Endometrial microvascular endothelial cells (primary cell): ENCODE results near the gene FOXF1. TPM values are rescaled to one million over a fixed set of nuclear protein-coding genes. Genes with fewer than 3 reads are reported as not detected.

Source experiments
- in situ Hi-C: cut with HindIII; loops from 2 replicates; pipeline ENCODE4 v1.10.0; 2017; ENCODE audit warnings: low sequenced_read_pairs, low pct_unique_long_range_greater_than_20kb; ENCODE audit errors: inconsistent ontology term
- total RNA-seq: library from RNA; depleted of rRNA; stranded (reverse); fragments of >200 nt; gene quantifications from one replicate; pipeline ENCODE4 v1.2.3, GENCODE V29; 2015; ENCODE audit errors: inconsistent ontology term

Gene FOXF1
- total RNA-seq = 20.8 TPM

DNA sequence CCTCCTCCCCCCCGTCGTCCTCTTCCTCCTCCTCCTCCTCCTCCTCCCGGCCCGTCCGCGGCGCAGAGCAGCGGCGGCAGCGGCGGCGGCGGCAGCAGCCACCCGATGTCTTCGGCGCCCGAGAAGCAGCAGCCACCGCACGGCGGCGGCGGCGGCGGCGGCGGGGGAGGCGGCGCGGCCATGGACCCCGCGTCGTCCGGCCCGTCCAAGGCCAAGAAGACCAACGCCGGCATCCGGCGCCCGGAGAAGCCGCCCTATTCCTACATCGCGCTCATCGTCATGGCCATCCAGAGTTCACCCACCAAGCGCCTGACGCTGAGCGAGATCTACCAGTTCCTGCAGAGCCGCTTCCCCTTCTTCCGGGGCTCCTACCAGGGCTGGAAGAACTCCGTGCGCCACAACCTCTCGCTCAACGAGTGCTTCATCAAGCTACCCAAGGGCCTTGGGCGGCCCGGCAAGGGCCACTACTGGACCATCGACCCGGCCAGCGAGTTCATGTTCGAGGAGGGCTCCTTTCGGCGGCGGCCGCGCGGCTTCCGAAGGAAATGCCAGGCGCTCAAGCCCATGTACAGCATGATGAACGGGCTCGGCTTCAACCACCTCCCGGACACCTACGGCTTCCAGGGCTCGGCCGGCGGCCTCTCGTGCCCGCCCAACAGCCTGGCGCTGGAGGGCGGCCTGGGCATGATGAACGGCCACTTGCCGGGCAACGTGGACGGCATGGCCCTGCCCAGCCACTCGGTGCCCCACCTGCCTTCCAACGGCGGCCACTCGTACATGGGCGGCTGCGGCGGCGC is at the start of gene FOXF1:
FOXF1 (plus strand) TSS at position 63 of the 797 bp plus-strand sequence; CDS start at position 106, 43 bp downstream.
- in situ Hi-C loops = loop anchor here (10.0 kb wide), 2 partner anchors 166 to 436 kb away; no protein-coding TSS in a partner anchor

DNA sequence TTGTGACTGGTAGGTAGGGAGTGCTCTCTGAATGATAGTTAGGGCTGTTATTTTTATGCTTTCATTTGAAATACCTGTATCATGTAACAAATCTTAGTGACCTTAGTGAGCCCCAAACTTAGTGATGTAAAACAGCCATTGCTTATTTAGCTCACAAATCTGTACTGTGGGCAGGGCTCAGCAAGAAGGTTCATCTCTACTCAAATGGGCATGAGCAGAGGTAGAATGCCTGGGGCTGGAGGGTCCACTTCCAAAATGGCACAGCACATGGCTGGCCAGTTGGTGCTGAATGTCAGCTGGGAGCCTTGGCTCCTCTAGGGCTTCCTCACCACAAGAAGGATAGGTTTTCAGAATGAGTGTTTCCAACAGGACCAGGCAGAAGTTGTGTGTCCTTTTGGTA is 49.3 kb upstream of the FOXF1 start:
- in situ Hi-C loops = no loop called here

DNA sequence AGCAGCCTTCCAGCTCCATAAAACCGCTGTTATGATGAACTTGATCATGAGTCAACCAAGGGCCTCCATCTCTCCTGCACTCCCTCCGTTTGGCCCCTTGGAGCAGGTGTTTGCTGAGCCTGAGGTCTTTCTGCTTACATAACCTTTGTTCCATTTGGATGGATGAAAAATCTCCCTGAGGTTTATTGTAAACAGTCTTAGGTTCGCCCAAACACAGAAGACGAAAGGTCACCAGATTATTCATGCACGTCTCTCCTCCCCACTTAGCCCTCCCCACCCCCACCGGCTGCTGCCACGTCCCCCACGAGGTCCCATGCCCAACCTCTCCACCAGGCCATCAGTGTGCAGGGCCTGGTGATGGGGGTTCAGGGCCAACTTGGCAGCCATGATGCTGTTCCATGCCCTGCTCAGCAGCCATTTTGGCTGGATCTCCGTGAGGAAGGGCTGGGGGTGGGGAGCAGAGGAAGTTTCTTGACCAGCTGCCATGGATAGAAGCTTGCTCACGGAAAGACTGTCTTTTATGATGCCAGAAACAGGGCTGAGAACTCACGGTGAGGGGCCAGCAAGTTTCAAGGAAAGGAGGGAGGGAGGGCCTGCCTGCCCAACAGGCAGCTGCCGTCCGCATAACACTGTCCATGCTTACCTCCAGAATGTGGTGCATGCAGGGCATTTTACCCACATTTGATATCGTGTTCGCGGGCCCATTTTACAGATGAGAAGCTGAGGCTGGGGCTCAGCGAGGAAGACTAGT is 47.8 kb upstream of the FOXF1 start:
- in situ Hi-C loops = no loop called here

DNA sequence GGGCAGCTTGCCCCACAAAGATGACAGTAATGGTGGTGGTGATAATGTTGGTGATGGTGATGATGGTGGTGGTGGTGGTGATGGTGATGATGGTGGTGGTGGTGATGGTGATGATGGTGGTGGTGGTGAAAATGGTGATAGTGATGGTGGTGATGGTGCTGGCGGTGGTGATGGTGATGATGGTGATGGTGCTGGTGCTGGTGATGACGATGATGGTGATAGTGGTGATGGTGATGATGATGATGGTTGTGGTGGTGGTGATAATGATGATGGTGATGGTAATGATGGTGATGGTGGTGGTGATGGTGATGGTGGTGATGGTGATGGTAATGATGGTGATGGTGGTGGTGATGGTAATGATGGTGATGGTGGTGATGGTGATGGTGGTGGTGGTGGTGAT is 46.3 kb upstream of the FOXF1 start:
- in situ Hi-C loops = no loop called here

DNA sequence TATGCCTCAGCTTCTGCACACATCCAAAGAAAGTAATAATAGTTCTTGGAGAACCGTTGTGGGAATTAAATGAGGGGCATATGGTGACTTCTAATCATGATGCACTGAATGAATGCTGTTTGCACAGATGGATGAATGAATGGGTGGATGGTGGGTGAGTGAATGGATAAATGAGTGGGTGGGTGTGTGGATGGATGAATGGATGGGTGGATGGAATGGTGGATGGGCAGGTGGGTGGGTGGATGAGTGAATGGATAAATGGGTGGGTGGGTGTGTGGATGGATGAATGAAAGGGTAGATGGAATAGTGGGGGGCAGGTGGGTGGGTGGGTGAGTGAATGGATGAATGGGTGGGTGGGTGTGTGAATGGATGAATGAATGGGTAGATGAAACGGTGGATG is 44.9 kb upstream of the FOXF1 start:
- in situ Hi-C loops = no loop called here

DNA sequence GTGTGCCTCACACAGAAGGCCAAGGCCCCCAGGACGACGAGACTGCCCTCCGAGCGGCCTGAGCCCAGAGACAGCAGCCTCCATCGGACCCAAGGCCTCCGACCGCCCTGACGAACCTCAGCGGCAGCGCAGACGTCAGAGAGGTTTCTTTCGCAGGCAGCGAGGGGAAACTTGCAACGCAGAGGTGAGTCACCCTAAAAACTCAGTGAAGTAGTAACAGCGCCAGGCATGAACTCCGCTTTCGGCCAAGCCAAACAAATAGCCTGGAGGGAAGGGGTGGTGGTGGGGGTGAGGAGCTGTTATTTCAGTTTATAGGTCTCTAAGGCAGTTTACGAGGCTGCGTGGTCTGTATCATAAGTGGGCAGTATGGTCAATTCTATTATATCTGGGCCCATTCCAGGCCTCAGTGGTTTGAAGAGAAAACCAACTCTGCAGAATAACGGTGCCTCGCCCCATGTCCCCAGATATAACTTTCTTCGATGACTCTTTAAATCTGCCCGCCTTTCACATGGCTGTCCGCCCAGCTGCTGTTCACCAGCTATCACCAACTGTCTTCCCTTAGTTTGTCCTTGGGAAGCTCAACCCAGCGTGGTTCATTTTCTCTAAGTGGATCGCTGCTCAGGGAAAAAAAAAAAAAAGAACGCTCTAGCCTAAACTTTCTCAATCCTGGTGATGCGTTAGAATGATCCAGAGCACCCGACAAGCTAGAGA is 43.5 kb upstream of the FOXF1 start:
- in situ Hi-C loops = no loop called here

DNA sequence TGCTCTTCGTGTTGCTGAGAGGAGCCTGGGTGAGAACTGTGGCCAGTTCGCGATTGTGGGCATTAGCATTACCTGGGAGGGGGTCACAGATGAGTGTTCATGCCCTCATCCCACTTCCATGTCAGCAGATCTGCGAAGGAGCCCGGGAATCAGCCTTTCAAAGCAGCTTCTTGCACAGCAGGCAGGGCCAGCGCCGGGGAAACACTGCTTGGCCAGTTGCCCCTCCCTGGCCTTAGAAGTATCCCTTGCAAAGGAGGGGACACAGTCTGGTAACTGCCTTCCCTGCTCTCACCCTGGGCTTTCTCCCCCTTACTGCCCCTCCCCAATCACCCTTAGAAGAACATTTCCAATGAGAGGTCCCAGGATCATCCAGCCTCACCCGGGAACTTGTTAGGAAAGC is 42.8 kb upstream of the FOXF1 start:
- in situ Hi-C loops = no loop called here

DNA sequence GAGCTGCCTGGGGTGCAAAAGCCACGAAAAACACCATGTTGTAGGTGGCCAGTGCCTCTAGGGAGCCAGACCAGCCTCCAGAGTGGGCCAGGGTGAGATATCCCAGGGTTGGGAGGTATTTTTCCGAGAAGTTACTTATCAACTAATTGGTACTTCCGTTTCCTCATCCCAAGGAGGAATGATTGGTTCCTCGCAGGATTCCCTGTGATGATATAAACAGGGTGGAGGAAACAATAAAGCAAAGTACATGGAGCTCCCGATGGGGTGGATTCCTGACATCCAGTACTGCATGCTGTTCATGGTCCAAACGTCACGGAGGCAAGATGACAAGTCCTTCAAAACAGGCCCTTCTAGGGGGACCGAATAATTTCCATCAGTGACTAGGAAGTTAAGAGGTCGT is 39.4 kb upstream of the FOXF1 start:
- in situ Hi-C loops = no loop called here

DNA sequence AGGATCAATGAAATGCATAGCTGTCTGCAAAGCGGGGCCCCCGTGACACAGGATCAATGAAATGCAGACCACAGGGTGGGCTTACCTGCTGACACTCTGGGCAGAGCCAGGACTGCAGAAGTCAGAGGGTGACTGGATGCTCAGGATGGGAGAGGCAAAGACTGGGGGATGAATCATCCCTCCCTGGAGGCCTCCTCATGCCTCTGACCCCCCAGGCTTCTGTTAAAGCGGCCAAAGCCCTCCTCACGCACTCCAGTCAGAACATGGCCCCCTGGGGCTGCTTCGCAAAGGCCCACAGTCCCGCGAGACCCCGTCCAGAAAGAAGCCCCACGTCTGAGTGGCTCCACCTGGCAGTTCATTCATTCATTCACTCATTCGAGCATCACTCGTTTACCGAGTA is 38.4 kb upstream of the FOXF1 start:
- in situ Hi-C loops = no loop called here

DNA sequence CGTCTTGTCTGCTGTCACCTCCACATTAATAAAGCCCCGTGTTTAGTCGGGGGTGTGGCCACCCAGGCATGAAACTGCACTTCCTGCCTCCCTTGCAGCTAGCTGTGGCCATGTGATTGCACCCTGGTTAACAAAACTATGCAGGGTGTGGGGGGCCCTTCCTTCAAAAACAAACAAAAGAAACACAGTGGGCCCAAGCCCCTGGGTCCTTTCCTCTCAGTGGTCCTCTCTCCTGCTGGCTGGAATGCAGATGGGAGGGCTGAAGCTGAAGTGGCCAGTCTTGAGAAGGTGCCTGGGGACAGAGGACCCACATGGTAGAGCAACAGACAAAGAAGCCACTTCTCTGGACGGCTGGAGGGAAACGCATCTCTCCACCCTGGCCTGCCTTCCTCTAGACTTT is 38.0 kb upstream of the FOXF1 start:
- in situ Hi-C loops = no loop called here

DNA sequence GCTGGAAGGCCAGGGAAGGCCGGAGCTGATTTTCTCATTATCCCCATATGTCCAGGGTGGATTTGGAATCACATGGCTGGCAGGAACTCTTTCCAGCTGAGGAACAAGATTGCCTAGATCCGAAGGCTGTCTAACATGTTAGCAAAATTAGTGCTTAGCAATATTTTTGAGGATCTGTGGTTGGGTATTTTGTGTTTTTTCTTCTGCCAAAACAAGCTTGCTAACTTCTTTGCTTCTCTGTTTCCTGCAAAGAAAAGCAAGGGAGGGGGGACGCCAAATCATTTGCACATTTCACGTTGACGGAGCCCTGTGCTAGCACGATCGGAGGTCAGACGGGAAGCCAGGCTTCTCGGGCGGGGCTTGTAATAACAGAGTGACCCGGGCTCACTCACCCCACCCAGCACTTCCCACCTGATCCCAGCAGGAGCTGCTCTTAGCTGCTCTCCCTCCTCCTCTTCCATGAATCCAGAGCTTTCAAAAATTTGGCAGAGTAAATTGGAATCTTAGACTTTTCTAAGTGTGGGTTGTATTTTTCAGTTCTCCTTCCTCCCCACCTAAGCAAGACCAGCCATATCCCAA is 33.3 kb upstream of the FOXF1 start:
- in situ Hi-C loops = no loop called here

DNA sequence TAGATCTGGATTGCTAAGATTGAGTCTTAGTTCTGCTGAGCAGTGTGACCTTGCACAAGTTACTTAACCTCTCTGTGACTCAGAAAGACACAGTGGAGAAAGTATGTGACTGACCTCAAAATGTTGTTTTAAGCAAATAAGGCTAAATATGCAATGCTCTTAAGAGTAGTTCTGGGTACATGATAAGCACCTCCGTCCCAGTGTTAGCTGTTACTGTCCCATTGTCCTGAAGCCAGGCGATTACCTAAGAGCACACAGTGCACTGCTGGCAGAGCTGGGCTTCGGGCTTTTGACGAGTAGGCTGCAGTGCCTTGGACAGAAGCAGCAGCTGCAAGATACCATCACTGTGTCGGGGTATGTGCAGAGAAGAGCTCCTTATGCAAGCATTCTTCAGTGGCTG is 32.7 kb upstream of the FOXF1 start:
- in situ Hi-C loops = no loop called here

DNA sequence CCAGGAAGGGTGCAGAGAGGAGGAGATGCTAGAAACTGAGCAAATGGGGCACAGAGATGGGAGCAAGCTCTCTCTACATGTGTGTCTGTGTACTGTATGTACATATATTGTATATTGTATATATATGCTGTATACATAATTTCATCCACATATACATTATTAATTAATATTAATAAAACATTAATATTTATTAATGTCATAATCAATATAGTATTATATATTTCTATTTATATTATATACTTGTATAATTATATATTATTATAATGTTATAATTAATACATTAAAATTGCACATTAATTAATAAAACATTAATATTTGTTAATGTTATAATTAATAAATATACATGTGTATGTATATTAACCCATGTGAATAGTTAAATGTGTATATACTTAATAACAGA is 31.5 kb upstream of the FOXF1 start:
- in situ Hi-C loops = no loop called here

DNA sequence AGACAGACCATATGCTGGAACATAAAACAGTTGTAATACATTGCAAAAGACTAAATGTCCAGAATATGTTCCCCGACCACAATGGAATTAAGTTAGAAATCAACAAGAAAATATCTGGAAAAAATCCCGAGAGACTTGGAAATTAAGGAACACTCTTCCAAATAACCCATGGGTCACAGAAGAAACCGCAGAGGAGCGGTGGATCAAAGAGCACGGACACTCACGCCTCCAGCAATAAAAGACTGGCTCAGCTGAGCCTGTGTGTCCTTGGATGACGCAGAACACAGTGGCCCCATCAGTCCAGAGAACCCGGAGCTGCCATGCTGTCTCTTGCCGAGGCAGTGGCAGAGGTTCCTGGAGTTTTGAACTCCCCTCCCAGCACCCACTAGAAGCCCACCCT is 30.9 kb upstream of the FOXF1 start:
- in situ Hi-C loops = no loop called here

DNA sequence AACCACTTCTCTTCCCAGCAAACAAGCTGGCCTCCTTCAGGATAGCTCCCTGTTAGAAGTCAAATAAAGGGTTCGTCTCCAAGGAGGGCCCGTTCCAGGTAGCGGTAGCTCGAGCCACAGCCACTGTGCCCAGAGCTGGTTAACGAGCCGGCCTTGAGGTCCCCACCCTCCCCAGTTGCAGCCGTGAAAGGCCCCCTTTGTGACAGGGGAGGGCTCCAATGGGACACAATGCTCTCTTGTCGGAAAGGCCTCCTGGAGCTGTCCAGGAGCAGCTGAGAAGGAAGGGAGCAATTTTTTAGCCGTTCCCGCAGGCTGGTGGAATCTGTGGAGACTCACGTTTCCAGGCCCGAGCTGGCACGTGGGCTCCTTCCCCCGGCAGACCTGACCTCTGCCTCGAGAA is 29.9 kb upstream of the FOXF1 start:
- in situ Hi-C loops = no loop called here

DNA sequence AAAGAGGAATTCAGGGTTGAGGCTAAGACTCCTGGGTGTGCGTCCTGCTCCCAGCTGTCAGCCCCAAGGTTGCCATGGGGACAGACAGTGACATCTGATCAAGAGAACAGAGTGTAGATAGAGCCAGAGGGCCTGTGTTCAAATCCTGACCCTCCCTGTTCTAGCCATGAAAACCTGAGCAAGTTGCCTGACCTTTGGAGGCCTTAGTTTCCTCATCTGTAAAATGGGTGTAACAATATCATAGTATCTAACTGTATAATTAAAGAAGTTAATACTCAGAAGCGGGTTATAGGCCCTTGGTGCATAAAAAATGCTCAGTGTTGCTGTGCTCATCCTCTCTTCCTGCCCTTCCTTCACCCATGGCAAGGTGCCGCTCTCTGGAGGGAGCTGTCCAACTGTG is 28.7 kb upstream of the FOXF1 start:
- in situ Hi-C loops = no loop called here

DNA sequence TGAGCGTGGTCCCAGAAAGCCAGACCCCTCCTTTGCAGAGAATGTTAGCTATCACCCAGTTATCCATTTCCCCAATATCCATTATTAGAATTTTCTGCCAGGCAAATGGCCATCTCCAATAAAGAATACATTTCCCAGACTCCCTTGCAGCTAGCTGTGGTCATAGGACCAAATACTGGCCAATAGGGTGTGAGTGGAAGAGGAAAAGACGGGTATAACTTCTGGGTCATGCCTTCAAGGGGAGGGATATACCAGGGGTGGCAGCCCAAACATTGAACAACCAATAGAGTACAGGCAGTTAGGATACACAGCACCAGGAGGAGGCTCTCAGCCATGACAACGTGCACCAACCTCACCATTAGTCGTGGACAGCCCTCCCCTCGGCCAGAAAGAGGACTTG is 26.1 kb upstream of the FOXF1 start:
- in situ Hi-C loops = no loop called here

DNA sequence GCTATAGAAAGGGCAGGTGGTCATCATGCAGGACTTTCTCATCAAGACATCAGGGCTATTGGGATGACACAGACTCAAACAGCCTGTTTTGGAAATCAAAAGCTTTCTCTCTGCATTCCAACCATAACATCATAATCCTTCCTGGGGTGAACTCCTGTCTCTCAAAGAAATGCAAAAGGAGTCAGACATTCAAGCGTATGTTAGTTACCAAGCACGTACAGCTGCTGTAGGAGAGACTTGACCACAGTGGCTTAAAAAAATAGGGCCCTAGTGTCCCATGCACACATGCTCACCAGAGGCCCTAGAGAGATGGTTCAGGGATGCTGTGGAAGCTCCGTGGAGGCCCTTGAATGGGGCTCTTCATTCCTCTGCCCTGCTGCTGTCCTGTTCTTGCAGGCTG is 24.6 kb upstream of the FOXF1 start:
- in situ Hi-C loops = no loop called here

DNA sequence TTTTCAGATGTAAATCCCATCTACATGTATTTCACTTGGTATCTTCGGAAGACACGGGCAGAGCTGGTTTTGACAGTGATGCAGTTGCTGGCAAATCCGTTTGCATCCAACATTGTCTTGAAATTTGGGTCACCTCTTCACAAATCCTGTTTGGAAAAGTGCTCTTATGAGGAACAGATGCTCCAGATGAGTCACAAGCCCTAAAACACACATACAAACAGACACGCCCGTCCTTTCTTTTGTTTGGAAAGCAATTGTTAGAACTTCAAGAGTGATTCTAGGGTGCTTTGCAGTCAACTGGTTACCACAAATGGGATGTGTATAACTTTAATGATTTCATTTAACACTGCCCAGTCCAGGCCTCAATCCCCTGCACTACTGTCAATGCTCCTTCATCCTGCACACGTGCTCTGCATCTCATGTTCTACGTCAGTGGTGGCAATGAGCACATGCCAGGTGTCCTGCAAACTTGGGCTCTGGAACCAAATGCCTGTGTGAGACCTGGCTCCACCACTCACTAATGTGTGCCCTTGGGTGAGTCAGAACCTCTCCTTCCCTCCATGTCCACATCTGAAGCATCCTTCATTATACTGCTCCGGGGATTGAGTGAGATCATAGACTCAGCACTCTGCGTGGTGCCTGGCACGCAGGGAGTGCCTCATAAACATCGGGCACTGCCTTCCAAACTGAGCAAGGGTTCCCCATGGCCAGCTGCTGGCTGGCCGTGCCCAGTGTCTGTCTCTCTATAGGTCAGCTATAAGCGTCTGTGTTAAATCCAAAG is 19.3 kb upstream of the FOXF1 start:
- in situ Hi-C loops = no loop called here
